HEK293 (cell line): Measurements from ENCODE around the gene CKB.

Source experiments
- CTCF ChIP-seq: fragments of 450-650 bp; formaldehyde crosslinking; IDR thresholded peaks from 2 replicates; pipeline ENCODE4 v1.5.1; 2016; ENCODE audit warnings: missing biosample characterization, missing genetic modification characterization
- PRDM4 ChIP-seq: fragments of 450-650 bp; formaldehyde crosslinking; IDR thresholded peaks from 2 replicates; pipeline ENCODE4 v1.5.1; 2017; ENCODE audit warnings: missing biosample characterization, missing genetic modification characterization
- TSHZ1 ChIP-seq: fragments of 450-650 bp; formaldehyde crosslinking; IDR thresholded peaks from 2 replicates; pipeline ENCODE4 v1.5.1; 2016; ENCODE audit warnings: missing biosample characterization, missing genetic modification characterization, borderline replicate concordance
- ZEB2 ChIP-seq: fragments of 450-650 bp; formaldehyde crosslinking; IDR thresholded peaks from 2 replicates; pipeline ENCODE4 v1.5.1; 2016; ENCODE audit warnings: missing biosample characterization, missing genetic modification characterization
- ZFP3 ChIP-seq: fragments of 450-650 bp; formaldehyde crosslinking; IDR thresholded peaks from 2 replicates; pipeline ENCODE4 v1.5.1; 2016; ENCODE audit warnings: low read depth, missing biosample characterization, missing genetic modification characterization
- ZNF561 ChIP-seq: fragments of 450-650 bp; IDR thresholded peaks from 2 replicates; pipeline ENCODE4 v1.5.1; 2018; ENCODE audit warnings: missing biosample characterization, missing genetic modification characterization, borderline replicate concordance
- ZNF596 ChIP-seq: fragments of 450-650 bp; IDR thresholded peaks from 2 replicates; pipeline ENCODE4 v1.5.0; 2018; ENCODE audit warnings: missing biosample characterization, mild to moderate bottlenecking, missing genetic modification characterization, moderate library complexity
- ZNF610 ChIP-seq: fragments of 450-650 bp; formaldehyde crosslinking; IDR thresholded peaks from 2 replicates; pipeline ENCODE4 v1.5.1; 2016; ENCODE audit warnings: missing biosample characterization, missing genetic modification characterization, borderline replicate concordance
- ZNF660 ChIP-seq: fragments of 450-650 bp; IDR thresholded peaks from 2 replicates; pipeline ENCODE4 v1.5.1; 2018; ENCODE audit warnings: missing biosample characterization, mild to moderate bottlenecking, missing genetic modification characterization

- TF ChIP-seq ZNF610 (tag by site-specific recombination): no peak
- no peak for TF ChIP-seq CTCF (tag by site-specific recombination)
- no peak for TF ChIP-seq ZNF596 (tag by site-specific recombination)
- no peak for TF ChIP-seq ZNF660 (tag by site-specific recombination)
- TF ChIP-seq ZNF561 (tag by site-specific recombination): no peak
- TF ChIP-seq ZFP3 (tag by site-specific recombination): no peak
- no peak for TF ChIP-seq TSHZ1 (tag by site-specific recombination)
- TF ChIP-seq PRDM4: no peak
- no peak for TF ChIP-seq ZEB2 (tag by site-specific recombination)
Observed at GRCh38 chr14:103530831-103531230, 8.2 kb upstream of the CKB start.
